DMS 273 treated with DMSO at 0.1 percent for 48 hours (cell line): ENCODE measurements around the gene SLC10A7.
"Not testable (repeated sequence)": the region's sequence is repeated elsewhere in the genome, so short reads cannot be mapped to it uniquely, and the experiment has no call there.

Experiments
- DNase-seq: peaks from one replicate; lab custom pipeline; 2025; lab: John Stamatoyannopoulos, UW

The SLC10A7 gene

DNA sequence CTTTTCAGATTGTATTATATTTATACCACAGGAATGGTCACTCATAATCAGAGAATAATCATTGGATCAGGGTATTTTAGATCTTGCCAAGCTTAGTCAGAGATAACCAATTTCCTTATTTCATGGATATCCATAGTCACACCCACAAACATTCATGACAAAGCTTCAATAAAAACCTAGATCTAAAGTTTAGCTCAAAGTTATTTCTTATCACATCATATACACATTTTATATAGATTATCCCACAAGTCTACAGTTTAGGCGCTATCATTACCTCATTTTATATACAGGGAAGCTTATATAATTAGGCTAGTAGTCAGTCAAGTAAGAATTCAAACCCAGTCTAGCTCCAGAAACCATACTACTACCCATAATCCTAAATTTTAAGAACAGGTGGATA lies 82.3 kb downstream of the SLC10A7 start:
- no peak for DNase-seq

GRCh38 chr4:146437778-146438177 lies 84.0 kb downstream of the SLC10A7 start:
- DNase-seq = no peak

DNA sequence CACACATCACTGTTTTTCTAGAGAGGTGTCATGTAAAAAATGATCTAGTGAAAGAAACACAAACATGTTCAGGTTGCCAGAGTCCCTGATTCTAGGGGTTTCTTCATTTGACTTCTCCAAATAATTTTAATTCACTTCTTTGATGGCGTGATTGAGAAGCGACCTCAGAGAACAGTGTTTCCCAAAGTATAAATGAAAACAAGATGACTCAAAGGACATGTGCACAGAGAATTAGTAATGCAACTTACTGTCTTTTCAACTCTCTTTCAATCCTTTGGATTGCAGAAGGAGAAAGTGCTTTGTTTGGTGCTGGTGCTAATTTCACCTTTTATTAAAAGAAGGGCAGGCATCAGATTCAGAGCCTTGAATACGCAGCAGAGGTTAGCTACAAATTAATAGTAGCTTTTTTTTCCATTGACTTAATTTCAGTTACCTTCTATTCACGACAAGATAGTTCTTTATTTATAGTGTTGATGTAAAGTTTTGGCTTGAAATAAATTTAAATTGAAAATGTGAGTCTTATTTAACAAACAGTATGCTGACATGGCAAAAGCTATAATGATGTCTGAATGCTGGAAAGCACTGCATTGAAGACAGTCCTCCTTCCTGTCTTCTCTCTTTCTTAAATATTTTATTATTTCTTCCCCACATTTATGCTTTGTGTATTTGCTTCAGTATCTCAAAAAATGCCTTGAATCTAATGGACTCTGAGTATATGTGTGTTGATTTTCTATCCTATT lies 85.1 kb downstream of the SLC10A7 start:
- no peak for DNase-seq

DNA sequence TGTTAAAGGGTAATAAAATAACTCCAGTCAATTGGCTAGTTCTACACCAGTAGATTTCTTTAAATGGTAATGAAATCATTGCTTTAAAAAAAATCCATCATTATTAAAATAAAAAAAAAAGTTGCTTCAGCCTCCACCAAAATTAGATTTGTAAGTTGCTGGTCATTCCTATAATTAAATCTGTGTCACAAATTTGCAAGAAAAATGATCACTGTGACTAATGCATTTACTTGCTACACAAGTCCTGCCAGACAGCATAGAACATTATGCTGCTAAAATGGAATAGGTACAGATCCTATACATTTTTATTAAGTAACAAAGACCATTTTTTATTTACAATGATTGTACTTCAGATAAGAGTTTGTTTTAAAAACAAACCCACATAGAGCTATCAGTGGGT lies 85.8 kb downstream of the SLC10A7 start:
- DNase-seq = no peak

- no peak for DNase-seq
These were observed 89.7 kb downstream of the SLC10A7 start for GRCh38 chr4:146432065-146432464.

DNA sequence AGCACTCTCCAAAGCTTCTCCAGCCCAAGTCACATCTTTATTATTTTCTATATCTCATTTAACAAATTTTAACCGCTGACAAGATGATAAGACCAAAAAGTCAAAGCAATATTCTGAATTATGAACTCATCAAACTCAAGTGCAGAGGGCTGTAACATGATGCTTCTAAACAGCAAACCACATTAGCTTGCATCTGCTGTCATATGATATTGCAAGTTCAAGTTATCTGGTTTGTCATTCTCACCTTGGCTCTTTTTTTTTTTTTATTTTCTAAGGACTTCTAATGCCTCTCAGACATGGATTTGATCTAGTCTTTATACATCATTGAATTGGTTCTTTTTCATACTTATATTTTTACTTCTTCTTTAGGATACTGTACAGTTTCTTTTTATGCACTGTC lies 93.4 kb downstream of the SLC10A7 start:
- no peak for DNase-seq

GRCh38 chr4:146417822-146418221 lies 103.9 kb downstream of the SLC10A7 start:
- no peak for DNase-seq

GRCh38 chr4:146415829-146416228 lies 105.9 kb downstream of the SLC10A7 start:
- no peak for DNase-seq

DNA sequence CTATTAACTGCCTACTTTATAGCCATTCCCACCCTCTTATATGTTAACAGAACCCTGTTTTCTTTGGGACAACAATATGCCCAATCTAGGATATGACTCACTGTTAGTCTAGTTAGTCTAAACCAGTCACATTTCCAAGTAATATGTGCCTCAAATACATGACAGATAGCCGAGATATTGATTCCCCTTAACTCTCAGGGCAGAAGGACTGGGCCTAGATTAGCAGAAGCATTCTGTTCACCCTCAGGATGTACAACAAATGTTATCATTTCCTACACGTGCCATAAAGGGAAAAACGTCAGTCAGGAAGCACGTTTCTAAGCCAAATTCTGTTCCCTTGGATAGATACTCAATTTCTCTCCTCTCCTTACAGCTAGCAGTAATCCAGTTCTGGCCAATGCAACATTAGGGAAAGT lies 114.1 kb downstream of the SLC10A7 start:
- no peak for DNase-seq

GRCh38 chr4:146407257-146407656 lies 114.5 kb downstream of the SLC10A7 start:
- no peak for DNase-seq

GRCh38 chr4:146401274-146401673 lies 120.5 kb downstream of the SLC10A7 start:
- DNase-seq = no peak

- no peak for DNase-seq
These were observed 122.8 kb downstream of the SLC10A7 start for GRCh38 chr4:146398896-146399445.

GRCh38 chr4:146398404-146398803 lies 123.3 kb downstream of the SLC10A7 start:
- DNase-seq = no peak

DNA sequence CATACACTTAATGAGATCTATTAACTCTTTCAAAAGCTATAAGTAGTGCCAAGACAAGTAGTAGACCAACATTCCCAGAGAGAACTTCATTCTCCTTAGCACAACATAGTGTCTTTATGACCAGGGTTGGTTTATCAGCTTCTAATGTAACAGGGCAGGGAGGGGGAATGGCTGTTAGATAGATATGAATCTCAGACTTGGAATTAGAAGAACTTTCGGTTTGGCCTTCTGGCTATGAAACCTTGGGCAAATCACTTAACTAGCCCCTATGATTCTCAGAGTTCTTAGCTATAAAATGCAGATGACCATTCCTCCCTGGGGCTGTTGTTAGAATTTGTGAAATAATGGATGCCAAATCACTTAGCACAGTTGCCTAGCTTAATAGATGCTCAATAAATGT lies 132.2 kb downstream of the SLC10A7 start:
- DNase-seq = no peak

DNA sequence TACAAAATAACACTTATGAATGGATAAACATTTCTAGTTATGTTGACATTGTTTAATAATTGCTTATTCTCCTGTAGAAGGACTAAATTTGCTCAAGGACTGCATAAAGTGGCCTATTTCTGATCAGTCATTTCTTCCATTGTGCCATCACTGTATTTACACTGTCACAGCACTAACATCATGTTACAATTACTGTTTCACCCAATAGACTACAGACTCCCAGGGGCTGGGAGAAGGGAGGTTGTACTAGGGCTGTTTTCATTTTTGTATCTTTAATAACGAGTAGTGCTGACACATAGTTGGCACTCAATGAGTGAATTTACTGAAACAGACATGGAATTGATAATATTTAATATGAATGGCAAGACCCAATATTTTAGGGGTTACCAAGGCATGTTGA lies 139.5 kb downstream of the SLC10A7 start:
- DNase-seq = no peak

DNA sequence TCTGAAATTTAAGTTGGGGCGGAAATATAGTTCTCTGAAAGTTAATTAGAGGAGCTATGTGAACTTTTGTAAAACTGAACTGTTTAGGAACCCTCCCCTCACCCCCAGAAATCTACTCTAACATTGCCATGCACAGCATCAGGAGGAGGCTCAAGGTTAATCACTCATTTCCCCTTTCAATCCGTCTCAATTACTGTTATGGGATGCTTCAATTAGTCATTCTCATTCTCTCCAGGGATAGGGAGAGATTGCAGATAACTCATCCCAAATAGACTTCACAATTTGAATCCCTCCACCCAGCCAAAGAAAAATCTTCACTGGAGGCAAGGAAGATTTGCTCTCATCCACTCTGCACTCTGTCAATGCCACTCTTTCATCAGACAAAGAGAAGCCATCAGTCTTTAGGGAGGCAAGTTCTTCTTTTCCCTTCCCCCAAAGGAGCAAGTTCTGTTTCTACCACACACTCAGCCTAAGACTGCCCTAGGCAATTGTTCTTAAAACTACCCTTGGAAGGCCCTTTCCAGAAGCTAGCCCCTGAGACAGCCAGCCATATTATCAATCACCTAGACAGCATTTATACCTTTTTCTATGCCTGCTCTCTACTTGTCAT lies 140.4 kb downstream of the SLC10A7 start:
- no peak for DNase-seq

DNA sequence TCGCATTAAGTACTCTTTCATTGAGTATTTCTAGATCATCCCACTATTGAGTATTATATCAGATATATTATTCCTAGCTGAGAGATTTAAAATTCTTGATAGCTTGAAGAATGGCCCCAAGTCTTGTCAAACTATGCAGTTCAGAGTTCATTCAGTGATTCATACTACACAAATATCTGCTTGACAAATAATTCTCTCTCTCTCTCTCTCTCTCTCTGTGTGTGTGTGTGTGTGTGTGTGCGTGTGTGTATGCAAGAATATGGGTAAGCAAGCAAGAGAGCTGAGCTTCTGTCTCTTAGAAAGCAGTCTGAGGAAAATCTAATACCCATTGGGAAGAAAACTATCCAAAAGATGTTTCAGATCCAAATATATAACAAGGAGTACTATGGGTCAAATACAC lies 142.0 kb downstream of the SLC10A7 start:
- no peak for DNase-seq

GRCh38 chr4:146371812-146372211 lies 149.9 kb downstream of the SLC10A7 start:
- no peak for DNase-seq

- no peak for DNase-seq
These were observed 150.9 kb downstream of the SLC10A7 start for GRCh38 chr4:146370841-146371240.

DNA sequence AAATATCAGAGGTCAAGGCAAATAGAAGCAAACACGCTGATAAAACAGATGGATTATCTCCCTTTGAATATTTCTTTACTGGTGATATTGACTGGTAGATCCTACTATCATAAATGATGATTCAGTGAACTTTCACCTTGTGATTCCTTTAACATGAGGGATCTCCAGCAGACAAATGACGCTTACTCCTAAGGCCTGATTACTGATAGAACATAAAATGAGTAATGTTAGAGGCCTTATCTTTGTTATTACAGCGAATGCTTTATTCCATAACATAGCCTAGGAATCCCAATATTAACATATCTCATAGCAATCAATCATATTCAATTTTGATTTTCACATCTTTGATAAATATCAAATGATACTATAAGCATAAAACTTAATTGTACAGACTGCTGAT lies 152.3 kb downstream of the SLC10A7 start:
- no peak for DNase-seq

GRCh38 chr4:146368209-146368608 lies 153.5 kb downstream of the SLC10A7 start:
- DNase-seq = no peak

- DNase-seq = no peak
These were observed 154.4 kb downstream of the SLC10A7 start for GRCh38 chr4:146367347-146367746.

- no peak for DNase-seq
These were observed 162.0 kb downstream of the SLC10A7 start for GRCh38 chr4:146359771-146360170.

- DNase-seq = not testable (repeated sequence)
These were observed 171.6 kb downstream of the SLC10A7 start for GRCh38 chr4:146350114-146350513.
